GM21367 (cell line): Measurements from ENCODE around the gene GEMIN4.
"Not testable (repeated sequence)": the region's sequence is repeated elsewhere in the genome, so short reads cannot be mapped to it uniquely, and the experiment has no call there.

ENCODE experiments used
- ATAC-seq: cut with Tn5 transposase; IDR thresholded peaks from one replicate; pipeline ENCODE4 v1.9.1; 2021; ENCODE audit not compliant: unreplicated experiment

GEMIN4 gene

DNA sequence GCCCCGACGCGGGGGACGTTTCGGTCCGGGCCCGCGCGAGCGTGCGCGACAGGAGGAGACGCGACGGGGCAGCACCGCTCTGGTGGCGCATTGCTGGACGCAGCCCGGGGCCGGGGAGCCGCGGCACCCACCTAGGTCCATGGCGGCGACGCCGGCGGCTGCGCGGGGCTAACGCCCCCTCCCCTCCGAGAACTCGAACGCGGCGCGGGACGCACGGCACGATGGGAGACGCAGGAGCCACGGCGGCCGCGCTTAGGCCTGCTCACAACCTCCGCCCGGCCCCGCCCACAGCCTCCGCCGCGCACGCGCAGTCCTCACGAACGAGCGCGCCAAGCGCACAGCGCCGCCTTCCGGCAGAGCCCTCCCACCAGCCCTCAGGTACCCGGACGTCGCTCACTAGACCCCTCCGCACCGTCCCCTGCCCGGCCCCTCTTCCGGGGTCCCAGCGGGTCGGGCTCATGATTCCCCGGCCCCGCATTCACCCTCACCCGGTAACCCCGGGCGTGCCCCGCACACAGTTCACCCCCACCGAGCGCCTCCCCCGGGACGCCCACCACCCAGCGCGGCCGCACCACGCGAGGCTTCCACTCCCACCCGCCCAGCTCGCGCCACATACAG lies at the start of gene GEMIN4:
Gene GEMIN4 (minus strand): TSS at position 263 of the 618 bp plus-strand sequence. CDS start 122 bp downstream, at position 141.
- ATAC-seq: peak; percentile 70

- ATAC-seq: no peak
These were observed 49.6 kb upstream of the GEMIN4 start for GRCh38 chr17:801660-802059.

- ATAC-seq: no peak
These were observed 48.6 kb upstream of the GEMIN4 start for GRCh38 chr17:800446-801242.

DNA sequence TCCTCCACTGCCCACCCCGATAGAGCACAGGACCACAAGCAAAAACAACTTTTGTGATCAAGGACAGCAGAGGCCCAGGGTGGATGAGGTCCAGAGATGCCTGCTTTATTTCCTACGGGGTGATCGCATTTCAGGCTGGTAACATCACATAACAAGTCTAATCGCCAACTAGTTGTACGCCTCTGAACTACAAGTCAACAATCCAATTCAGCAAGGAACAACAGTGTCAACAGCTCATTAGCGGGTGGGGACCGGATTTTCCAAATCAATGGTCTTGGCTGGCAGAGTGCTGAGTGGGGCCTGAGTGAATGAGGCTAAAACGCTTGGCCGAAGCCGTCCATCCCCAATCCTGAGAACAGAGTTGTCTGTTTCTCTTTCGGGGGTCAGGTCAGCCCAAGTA lies 47.2 kb upstream of the GEMIN4 start:
- no peak for ATAC-seq

DNA sequence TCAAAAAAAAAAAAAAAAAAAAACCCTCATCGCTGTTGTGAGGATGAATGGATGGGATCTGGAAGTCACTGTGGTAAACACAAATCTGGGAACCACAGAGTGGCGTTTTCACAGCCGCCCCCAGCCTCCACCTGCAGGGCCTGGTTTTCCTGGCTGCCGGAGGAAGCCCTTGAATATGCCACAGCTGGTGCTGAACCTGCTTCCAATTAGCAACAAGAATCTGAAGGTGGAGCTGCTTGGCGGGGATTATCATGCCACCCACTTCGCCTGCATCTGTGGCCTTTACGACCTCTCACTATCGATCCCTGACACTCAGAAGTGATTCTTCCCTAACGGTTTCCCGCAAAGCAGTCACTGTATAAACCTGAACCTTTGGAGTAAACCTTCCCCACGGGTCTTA lies 46.2 kb upstream of the GEMIN4 start:
- no peak for ATAC-seq

- ATAC-seq: no peak
These were observed 45.3 kb upstream of the GEMIN4 start for GRCh38 chr17:797236-797840.

GRCh38 chr17:796609-797008 lies 44.5 kb upstream of the GEMIN4 start:
- ATAC-seq: no peak

- no peak for ATAC-seq
These were observed 43.7 kb upstream of the GEMIN4 start for GRCh38 chr17:795721-796120.

GRCh38 chr17:795276-795675 lies 43.2 kb upstream of the GEMIN4 start:
- ATAC-seq: no peak

- ATAC-seq: no peak
These were observed 42.8 kb upstream of the GEMIN4 start for GRCh38 chr17:794876-795275.

GRCh38 chr17:792277-792676 lies 40.2 kb upstream of the GEMIN4 start:
- ATAC-seq: no peak

GRCh38 chr17:791829-792228 lies 39.8 kb upstream of the GEMIN4 start:
- ATAC-seq: no peak

- not testable (repeated sequence) for ATAC-seq
These were observed 38.8 kb upstream of the GEMIN4 start for GRCh38 chr17:790874-791247.

GRCh38 chr17:789931-790873 lies 38.1 kb upstream of the GEMIN4 start:
- not testable (repeated sequence) for ATAC-seq

DNA sequence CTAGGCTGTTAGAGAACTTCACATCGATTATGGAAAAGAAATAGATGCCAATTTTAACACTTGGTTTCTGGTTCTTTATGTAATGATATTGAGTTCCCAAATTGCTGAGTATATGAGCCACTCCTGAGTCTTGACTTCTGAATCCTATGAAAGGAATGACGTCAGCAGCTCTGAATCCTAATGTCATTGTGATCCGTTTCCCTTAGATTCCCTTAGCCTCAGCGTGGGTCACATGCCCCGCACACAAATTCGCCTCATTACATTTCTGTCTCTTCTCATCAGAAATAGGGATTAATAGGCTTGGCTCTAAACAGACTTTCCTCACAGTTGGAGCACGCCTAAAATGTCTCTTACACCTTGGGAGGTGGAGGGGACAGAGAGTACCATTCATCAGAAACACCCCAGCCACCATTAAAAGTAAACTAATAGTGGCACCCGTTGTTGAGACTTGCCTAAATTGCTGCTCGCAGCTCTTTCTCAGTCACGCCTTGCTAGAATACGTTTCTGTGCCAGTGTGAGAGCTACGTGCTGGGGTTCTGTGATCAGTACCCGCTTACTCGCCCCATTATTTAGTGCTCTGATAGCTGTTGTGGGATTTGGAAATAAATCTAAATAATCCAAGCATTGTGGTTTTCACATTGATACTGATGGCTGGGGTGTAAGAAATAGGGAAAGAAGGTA lies 37.2 kb upstream of the GEMIN4 start:
- ATAC-seq: no peak

- ATAC-seq: no peak
These were observed 36.5 kb upstream of the GEMIN4 start for GRCh38 chr17:788551-788950.

- no peak for ATAC-seq
These were observed 35.7 kb upstream of the GEMIN4 start for GRCh38 chr17:787641-788221.

GRCh38 chr17:785901-786300 lies 33.8 kb upstream of the GEMIN4 start:
- ATAC-seq: not testable (repeated sequence)

- ATAC-seq: no peak
These were observed 32.1 kb upstream of the GEMIN4 start for GRCh38 chr17:784143-784542.
